H4 (cell line): ENCODE results near the gene TCAF1. TPM values are rescaled to one million over a fixed set of nuclear protein-coding genes. Genes with fewer than 3 reads are reported as not detected.
A peak's percentile ranks its signal among the peaks of the same experiment; 100 is the strongest.

Experiments
- DNase-seq: peaks from one replicate; pipeline ENCODE4 v3.0.0-alpha.2; 2015; ENCODE audit warnings: low spot score
- total RNA-seq: library from RNA; depleted of rRNA; stranded (reverse); fragments of >200 nt; shearing (Covaris generic); gene quantifications from 2 replicates; pipeline ENCODE4 v1.2.3, GENCODE V29; 2014; rRNA removed

Gene TCAF1
- total RNA-seq: 37.6 and 58.3 TPM in 2 replicates

- peak; percentile 93 for DNase-seq
Observed at GRCh38 chr7:143901668-143902331, at the start of gene TCAF1. Gene TCAF1 (minus strand): TSS chr7:143902176. CDS start chr7:143876608, 25,568 bp downstream.

- DNase-seq: no peak
Observed at GRCh38 chr7:143948733-143949132, 46.8 kb upstream of the TCAF1 start.

GRCh38 chr7:143947111-143947510, 45.1 kb upstream of the TCAF1 start:
- DNase-seq: no peak

- DNase-seq: no peak
Observed at GRCh38 chr7:143945423-143945822, 43.4 kb upstream of the TCAF1 start.

GRCh38 chr7:143938379-143939243, 36.6 kb upstream of the TCAF1 start:
- DNase-seq: no peak

- no peak for DNase-seq
Observed at GRCh38 chr7:143936087-143937009, 34.4 kb upstream of the TCAF1 start.

GRCh38 chr7:143934526-143935325, 32.8 kb upstream of the TCAF1 start, which contains the start of gene OR2F2:
Gene OR2F2 (plus strand): TSS chr7:143935233. CDS start chr7:143935233, 0 bp downstream.
- no peak for DNase-seq

GRCh38 chr7:143931739-143932138, 29.8 kb upstream of the TCAF1 start:
- no peak for DNase-seq

GRCh38 chr7:143929224-143929920, 27.4 kb upstream of the TCAF1 start:
- DNase-seq: no peak

- no peak for DNase-seq
Observed at GRCh38 chr7:143924851-143925250, 22.9 kb upstream of the TCAF1 start.

- DNase-seq: no peak
Observed at GRCh38 chr7:143914938-143915652, 13.1 kb upstream of the TCAF1 start.

- no peak for DNase-seq
Observed at GRCh38 chr7:143913945-143914615, 12.1 kb upstream of the TCAF1 start.

GRCh38 chr7:143910473-143911248, 8.7 kb upstream of the TCAF1 start:
- DNase-seq: no peak

GRCh38 chr7:143909863-143910262, 7.9 kb upstream of the TCAF1 start:
- DNase-seq: no peak

- DNase-seq: no peak
Observed at GRCh38 chr7:143908120-143908519, 6.1 kb upstream of the TCAF1 start.

GRCh38 chr7:143906895-143907294, 4.9 kb upstream of the TCAF1 start:
- no peak for DNase-seq

- no peak for DNase-seq
Observed at GRCh38 chr7:143906151-143906550, 4.2 kb upstream of the TCAF1 start.

GRCh38 chr7:143905509-143905908, 3.5 kb upstream of the TCAF1 start:
- no peak for DNase-seq
